Ammon's horn (tissue), 1 donor: Measurements from ENCODE around the gene RSAD2.

Experiments
- DNase-seq: peaks from one replicate; pipeline ENCODE4 v3.0.0-alpha.2; 2016; ENCODE audit warnings: low spot score

Gene RSAD2

DNA sequence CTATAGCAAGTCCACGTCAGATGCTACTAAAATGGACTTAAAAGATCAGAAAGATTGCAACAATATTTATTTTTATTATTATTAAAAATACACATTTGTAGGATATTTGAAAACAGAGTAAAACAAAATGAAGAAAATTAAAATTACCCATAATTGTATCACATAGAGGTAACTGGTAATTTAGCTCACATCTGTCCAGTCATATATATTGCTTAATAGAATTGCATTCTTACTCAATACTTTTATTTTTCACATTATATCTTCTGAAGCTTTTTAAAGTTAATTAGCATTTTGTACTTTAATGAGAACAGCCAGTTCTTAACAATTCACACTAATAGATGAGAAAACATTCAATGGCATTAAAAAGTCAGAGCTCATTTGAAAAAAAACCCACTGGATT, 28.1 kb downstream of the RSAD2 start:
- no peak for DNase-seq

DNA sequence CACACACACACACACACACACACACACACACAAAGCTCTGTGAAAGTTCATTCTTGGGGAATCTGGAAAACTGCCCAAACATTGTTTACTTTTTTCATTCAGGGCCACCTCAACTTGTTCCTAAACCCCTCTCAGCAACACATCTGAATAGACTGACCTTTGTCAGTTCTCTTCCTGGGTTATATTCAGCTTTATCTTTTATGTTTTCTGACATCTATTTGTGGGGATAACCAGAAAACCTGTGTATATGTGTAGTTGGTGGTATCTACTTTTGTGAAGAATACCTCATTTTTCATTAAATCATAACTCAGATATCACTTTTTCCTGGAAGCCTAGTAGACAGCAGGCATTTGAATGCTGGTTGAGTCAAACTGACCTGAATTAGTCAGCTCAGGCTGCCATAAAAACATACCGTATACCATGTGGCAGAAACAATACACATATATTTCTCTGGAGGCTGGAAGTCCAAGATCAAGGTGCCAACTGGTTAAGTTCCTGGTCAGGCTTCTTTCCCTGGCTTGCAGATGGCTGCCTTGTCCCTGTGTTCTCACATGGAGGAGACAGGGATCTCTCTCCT, 28.7 kb downstream of the RSAD2 start:
- no peak for DNase-seq

DNA sequence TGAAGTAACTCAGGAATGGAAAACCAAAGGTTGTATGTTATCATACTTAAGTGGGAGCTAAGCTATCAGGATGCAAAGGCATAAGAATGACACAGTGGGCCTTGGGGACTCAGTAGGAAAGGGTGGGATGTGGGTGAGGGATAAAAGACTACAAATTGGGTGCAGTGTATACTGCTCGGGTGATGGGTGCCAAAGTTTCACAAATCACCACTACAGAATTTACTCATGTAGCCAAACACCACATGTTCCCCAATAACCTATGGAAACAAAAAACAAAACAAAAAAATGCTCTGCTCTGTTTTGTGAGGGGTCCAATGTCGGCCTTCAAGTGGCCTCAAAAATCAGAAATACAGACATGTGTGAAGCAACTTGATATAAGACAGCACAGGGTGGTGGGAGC, 30.7 kb downstream of the RSAD2 start:
- no peak for DNase-seq

DNA sequence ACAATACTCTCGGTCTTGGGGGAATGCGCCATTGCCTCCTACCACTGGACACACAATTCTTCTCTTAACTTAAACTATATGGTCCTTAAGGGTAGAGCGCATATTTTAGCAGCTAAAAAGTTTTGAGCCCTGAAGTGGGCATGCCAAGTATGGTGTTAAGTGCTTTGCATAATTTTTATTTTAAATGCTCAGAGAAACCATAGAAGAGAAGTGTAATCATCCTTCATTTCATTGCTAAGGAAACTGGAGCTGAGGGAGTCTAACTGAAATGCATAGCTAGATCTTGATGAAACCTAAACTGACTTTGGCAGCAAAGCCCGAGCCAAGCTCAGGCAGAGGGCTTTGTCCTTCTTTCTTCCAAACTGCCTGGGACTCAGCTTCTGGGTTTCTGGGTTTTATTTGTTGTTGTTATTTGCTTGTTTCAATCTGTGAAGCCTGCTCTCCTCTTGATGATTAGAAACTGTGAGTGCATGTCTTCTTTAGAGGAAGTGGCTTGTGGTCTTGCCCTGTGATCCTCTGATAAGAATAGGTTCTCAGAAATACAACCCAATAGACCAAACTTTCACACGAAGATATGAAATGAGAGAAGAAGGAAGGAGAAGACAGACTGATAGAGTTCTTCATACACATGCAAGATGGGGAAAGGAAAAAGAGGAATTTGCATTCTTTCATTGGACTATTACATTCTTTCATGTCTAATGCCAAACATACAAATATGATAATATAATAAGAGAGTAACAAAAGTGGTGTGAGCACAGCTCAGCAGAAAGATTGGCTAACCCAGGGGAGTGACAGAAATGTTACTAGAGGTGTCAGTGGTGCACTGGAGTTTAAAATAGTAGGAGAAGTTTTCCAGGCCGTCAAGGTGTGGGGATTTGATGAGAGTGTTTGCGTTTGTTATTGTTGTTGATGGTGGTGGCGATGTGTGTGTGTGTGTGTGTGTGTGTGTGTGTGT, 32.1 kb downstream of the RSAD2 start:
- DNase-seq, result no peak

DNA sequence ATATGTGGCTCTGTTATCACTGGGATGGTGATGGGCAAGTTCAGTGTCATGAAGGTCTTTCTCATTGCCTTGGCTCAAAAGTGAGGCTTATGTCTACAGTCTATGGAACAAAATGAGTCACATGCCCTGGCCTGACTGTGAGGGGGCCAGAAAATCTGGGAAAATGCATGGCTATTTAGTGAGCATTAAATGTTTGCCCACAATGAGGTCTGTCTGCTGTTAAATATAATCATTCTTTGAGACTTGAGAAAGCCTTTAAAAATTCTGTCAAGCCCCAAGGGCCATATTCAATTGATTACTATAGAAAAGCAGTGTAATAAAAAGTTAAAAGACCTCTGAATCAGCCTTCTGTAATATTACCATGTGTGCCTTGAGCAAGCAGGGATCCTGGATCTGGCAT, 34.1 kb downstream of the RSAD2 start:
- no peak for DNase-seq

DNA sequence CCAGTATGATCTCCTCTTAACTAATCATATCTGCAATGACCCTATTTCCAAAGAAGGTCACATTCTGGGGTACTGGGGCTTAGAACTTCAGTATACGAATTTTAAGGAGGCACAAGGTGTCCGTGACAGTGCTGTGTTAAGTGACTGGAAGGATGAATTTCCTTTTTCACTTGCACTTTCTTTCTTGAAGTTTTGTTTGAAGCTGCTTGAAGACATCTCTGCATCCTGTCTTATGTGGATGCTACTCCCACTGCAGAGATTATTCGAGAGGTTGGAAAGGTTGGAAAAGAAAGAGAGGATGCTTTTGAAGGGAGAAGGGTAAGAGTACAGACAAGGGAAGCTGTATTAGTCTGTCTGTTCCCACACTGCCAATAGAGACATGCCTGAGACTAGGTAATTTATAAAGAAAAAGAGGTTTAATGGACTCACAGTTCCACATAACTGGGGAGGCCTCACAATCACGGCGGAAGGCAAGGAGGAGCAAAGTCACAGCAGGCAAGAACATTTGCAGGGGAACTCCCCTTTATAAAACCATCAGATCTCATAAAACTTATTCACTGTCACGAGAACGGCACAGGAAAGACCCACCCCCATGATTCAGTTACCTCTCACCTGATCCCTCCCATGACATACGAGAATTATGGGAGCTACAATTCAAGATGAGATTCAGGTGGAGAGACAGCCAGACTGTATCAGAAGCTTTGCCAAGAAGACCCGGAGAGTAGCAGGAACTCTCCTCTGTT, 36.0 kb downstream of the RSAD2 start:
- DNase-seq, result no peak

DNA sequence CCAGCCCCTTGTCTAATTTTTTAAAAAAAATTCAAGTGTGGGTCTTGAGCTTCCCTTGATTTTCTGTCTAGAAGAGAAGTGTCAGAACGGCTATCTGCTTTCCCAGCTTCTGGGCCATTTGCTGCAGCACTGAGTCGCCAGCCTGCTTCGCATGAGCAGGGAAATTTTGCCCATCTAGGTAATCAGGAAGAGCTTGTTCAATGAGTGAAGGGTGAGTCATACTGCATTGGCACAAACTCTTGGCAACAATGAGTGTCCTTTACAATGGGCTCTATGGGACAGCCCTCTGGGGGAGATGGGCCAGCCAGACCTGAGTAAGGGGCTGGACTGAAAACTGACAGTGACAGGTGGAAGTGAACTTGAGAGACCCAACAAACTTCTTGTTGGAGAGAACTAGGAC, 37.3 kb downstream of the RSAD2 start:
- DNase-seq, result no peak

DNA sequence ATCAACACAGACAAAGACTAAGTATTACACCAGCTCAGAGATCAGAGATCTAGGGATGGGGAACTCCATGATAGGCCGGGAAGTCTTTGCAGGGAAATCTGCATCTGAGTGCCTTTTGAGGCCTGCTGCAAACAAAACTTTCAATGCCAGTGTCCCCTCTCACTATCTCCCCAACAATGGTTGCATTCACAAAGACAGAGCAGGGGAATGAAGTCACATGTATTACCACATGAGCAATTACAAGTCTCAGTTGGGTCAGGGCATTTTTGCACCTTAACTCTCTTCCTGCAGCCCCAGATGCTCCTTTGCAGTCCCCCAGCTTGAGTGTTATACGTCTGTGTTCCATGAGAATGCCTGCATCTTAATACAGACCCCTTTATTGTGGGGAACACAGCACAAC, 37.8 kb downstream of the RSAD2 start:
- DNase-seq, result peak; percentile 78

DNA sequence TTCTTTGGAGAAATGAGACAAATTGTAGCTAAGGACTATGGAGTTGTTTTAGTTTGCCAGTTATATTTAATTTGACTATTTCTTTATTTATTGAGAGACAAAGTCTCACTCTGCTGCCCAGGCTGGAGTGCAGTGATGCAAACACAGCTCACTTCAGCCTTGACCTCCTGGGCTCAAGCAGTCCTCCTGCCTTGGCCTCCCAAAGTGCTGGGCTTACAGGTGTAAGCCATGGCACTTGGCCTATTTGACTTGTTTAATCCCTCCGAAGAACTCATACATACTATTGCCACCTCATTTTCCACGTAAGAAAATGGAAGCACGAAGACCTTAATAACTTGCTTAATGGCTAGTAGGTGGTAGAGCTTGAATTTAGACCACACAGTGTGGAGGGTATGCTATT, 38.6 kb downstream of the RSAD2 start:
- no peak for DNase-seq

DNA sequence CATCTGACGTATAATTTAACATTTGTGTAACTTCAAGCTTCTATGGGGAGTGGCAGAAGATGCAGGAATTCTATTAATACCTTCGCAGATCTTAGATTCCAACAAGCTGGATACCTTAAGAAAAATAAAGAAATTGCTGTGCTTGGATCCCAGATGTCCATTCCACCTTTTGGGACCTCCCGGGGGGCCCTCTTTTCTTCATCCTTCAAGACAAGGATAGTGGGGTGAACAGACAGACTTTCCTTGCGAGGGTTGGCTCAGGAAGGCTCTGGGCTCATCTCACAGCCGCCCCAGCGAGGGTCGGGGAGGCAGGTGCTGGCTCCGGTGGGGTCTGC, 39.1 kb downstream of the RSAD2 start:
- no peak for DNase-seq

DNA sequence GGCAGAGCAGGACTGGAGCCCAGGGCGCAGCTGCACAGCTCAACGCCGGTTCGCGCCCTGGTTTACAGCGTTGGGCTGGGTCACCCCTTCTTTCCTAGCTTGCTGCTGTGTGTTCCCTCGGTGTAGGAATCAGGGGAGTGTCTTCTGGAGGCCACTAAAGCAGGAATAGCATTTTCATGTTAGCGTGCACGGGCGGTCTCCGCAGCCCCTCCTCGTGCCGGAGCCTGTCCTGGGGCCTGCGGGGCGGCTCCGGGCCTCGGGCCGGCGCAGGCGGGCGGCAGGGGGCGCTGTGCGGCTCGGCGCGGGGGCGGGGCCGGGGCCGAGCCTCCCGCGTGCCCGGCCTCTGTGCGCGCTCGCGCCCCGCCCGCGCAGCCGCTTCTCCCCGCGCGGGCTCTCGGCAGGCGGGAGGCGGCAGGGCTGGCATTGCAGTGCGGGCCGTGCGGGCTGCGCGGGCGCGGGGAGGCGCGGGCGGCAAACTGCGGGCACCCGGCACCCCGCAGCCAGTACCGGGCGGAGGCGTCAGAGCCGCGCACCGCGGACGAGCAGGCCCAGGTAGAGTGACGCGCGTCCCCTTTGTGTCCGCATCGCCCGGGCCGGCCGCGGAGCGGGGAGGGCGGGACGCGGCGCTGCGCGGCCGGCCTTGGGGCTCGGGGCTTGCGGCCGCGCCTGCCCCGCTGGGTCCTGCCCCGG, 39.6 kb downstream of the RSAD2 start, which contains the start of gene RNF144A:
TSS of gene RNF144A (plus strand) at position 342 of the 690 bp plus-strand sequence. CDS start 79,515 bp downstream, outside the sequence.
- DNase-seq, result peak; percentile 78

DNA sequence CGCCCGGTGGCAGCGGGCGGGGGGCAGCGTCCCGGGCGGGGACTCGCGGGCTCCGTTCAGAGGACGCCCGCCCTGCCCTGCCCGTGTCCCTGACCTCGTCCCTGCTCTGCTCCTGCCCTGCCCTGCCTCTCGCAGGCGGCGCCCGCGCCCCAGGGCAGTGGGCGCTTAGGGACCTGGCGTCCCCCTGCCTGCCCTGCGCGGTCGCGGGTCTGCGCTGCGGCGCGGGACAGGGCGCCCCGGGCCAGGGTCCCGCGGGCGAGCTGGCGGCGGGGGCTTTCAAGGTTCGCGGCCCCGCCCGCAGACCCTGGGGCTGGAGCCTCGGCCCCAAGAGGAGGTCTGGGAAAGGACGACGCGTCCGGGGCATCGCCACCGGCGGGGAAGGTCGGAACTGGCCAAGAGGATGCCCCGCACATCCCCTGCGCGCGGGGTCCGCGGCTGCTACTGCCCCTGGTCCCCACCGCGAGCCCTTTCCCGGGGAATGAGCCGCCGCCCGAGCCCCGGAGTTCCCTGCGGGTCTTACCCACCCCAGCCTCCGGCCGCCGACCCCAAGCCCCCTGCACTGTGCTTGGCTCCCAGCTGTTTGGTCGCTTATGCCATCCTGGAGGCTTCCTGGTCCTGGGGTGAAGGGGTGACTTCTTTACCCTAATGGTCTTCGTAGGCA, 40.3 kb downstream of the RSAD2 start:
- no peak for DNase-seq

DNA sequence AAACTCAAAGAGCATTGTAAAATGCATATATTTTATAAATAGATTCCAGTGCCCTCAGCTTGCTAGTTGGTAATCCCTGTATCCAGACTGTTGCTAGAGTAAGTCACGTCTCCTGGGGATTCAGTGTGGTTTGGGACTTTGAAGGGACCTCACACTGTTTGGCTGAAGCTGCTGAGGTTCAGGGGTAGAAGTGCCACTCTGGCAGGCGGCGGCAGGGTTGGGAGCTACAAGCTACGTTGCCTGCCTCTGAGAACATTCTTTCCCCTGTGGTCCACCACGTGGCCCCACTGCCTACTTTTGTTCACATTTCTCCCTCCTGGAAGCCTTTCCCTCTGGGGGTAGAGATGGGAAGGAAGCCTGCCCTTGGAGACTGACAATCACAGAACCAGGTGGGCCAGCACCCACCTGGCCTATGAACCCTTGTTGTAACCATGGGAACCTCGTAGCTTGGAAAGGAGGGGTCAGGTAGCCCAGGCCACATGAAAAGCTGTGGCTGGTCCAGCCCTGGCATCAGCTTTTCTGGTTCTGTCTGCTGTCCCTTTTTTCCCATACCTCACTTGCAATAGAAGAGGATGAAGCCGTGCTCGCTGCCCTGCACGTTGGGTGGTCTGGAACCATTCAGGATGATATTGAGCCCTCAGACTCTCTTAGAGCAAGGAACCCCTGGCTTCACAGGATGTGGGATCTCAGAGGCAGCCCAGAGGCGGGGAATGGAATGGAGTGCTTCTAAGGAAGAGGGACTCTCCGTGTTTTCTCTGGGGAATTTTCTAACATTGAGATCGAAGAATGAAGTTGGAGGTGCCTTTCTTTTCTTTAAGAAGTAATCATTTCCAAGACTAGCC, 42.5 kb downstream of the RSAD2 start:
- no peak for DNase-seq

DNA sequence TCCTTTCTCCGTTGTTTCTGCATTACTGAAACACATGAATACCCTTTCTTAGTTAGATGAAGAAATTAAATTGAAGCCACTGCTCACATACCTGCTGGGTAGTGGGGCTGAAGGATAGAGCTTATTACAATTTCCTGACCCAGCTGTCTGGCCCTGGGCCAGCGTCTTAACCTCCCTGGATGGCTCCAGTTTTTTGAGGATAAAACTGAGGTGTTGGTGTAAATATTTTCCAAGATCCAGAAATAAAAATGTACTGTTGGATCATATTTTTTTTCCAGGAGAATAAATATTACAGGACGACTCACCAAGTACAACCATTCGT, 43.1 kb downstream of the RSAD2 start:
- no peak for DNase-seq

DNA sequence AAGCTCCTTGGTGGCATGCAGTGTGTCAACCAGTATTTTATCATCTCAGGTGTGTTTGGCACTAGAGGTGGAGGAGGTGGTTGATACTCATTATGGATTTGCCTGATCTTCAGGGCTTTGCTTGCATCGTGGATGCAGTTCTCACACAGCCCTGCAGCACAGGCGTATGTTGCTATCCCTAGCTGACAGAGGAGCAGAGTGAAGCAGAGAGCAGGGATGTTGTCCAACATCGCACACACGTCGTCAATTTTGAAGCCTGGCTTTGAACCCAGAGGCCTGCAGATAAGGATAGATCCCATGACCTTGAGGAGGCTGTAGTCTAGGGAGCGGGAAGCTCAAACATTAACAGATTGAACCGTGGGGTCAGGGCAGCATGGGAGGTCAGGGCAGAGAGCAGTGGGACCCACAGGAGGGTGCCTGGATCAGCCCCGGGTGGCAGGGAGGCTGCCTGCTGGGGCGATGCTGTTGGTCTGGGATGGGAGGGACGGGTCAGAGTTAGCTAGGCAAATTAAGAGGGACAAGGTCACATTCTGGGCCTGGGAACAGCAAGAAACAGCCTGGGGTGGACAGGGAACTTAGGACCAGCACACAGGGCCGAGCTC, 43.8 kb downstream of the RSAD2 start:
- no peak for DNase-seq

DNA sequence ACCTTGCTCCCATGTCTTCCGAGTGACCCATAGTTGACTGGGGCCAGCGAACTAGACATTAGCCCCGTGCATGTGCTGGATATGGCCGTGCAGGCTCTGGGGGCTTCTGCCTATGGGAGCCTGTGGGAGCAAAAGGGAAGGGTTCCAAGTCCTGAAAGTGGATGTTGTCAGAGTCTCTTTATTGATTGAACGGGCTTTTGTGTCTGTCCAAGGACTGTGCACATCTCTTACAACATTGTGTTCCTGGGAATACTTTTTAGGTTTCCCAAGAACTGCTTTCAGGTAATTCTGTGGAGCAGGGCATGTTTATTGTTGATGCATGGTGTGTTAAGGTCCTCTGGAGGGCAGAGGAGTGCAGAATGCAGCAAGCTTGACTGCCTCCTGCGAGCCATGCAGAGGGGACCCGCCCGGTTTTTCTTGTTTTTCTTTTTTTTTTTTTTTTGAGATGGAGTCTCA, 44.7 kb downstream of the RSAD2 start:
- no peak for DNase-seq

DNA sequence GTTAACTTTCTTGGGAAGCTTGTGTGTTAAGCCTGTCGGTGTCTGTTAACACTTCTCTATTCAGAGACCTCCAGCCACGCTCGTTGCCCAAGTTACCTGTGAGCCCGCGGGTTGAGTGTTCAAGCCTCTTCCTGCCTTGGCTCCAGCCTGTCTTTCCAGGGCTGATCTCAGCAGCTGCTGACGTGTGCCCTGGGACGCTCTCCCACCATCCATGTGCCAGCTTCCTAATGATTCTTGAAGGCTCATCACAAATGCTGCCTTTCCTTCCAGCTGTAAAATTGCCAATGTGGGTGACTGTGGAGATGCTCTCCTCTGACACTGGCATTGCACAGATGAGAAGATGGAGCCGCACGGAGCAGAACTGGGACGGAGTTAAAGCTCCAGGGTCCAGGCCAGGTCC, 45.7 kb downstream of the RSAD2 start:
- no peak for DNase-seq

DNA sequence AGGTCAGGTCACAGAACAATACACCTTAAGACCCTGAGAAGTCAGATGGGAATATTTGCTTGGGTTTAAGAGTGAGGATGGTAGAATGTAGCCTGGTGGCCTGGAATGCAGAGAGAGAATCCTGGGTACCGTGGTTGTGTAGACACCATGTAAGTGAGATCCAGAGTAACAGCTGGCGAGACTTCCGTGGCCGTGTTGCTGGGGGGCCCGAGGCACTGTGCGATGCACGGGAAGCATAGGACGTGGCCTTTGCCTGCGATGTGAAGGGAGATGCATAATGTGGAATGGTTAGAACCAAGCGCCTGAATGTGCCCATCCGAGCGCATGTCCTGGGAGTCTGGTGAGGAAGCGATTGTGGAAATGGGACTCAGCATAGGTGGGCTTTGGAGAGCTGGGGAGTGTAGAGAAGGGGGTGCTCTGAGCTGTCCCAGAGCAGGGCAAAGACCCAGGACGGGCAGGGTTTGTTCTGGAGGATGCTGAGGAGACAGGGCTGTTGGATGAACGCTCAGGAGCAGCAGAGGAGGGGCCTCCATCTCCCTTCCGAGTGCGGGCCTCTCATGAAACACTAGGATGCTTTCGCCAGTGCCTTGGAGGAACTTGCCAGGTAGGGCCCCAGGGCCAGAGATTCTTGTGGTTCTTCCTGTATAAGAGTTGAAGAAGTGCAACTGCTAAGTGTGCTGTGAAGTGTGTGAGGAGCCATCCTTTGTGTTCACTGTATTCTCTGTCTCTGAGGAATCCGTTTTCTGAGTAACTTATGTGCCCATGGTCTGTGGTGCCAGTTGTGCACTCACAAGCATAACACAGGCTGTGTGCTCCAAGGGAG, 46.7 kb downstream of the RSAD2 start:
- no peak for DNase-seq

DNA sequence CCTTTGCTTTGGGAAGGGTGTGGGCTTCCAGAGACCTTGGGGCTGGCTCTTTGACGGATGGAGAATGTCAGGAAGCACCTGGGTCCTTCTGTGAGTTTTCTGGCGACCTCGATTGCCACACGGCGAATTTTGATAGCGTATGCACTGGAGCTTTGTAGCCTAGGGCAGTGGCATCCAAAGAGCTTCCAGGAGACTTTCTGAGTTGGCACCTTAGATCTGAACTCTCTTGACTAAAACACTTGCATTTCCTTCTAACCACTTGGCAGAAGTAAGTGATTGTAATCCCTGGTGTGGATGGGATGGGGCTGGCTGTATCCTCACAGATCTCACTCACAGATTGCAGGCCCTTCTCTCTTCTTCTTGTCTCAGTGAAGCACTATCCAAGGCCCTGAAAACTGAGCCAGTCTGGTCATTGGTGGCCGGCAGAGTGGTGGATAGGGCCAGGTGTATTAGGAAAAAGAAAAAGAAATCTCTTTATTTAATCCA, 47.4 kb downstream of the RSAD2 start:
- no peak for DNase-seq
